Activated CD4-positive, alpha-beta T cell treated with anti-CD3 and anti-CD28 coated beads, Interleukin-2, amount 50 U/mL, for 4 hours (primary cell): ENCODE data around the gene EXOC4.

Experiments used
- DNase-seq, 2 experiments: peaks; one replicate each; pipeline ENCODE4 v3.0.0-alpha.2; 2020

The EXOC4 gene

DNA sequence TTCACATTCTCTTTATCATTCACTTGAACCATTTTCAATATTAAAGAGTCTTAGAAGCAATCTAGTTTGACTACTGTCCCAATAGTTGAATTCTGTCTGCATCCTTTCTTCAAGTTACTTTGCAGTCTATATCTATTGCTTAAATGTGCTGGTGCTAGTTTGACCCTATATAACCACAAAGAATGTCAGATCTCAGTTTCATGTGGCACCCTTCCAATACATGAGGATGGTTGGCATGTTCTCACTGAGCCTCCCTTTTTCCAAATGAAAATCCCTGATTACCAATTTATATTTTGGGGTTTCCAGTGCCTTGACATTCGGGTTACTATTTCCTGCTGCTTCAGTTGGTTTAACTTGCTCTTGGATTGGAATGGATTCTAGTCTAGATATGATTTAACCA, 292.7 kb downstream of the EXOC4 start:
- DNase-seq: no peak

- DNase-seq: no peak
Observed at GRCh38 chr7:133547981-133548380, 295.1 kb downstream of the EXOC4 start.

DNA sequence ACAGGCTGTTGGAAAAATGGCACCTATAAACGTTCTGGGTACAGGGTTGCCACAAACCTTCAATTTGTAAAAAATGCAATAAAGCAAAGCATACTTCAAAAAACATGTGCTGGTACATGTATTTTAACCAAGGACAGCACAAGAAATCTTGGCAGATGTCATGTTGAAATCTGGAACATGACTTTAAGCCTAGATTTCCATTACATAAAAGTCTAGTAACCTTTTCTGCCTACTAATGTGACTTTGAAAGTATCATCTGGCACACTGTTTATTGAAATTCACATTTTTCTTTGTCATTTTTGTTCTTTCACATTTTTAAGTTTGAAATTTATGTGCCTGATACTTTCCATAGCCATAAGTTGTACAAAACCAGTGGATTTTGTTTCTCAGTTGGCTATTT, 296.8 kb downstream of the EXOC4 start:
- DNase-seq: no peak

DNA sequence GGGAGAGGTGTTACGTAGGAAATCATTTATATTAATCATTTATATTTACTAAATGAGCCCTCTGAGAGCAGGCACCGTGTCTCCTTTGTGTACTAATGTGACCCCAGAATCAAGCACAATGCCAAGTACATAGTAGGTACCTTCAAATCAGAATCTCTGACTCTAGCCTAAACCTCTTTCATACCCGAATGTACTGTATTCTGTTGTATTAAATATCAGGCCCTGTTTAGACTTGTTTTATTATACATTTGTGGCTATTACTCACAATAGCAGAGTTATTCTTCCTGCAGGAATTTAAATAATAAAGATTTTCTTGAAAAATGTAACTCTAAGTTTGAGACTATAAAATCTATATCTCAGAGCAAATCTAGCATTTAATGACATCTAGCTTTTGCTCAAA, 297.3 kb downstream of the EXOC4 start:
- DNase-seq: no peak

- no peak for DNase-seq
Observed at GRCh38 chr7:133550811-133551210, 297.9 kb downstream of the EXOC4 start.

- DNase-seq: no peak
Observed at GRCh38 chr7:133551466-133551865, 298.6 kb downstream of the EXOC4 start.

DNA sequence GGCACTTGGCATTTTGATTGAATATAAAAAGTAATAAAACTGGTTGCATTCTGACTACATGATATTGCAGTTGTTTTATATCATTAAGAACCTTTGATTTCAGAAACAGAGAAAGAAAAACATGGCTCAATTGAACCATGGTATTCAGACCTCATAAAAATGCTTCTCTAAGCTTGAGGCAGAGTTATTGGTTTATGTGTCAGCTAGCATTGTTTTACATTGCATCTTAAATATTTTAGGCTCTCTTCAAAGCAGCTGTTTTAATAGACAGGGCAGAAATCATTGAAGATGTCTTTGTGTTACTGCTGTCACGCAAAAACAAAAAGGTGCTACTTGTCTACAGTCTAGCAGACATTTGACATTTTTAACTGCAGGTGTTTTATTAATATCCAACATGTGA, 299.2 kb downstream of the EXOC4 start:
- no peak for DNase-seq

DNA sequence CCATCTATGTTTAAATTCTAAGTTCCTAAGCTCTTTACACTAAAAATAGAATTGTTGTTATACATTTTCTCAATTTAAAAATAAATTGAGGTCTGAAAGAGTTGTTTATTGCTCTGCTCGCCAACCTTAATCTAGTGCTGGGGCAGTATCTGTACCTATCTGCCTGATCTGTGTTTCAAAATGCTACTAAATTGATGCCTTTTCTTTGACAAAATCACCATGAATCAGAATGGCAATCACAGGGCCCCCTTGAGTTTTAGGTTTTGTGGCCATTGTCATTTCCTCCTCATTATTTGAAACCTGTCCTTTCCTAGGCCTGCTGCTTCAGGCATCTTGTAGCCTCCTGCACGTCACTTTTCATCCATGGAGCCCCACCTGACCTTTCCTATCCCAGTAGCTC, 301.5 kb downstream of the EXOC4 start:
- DNase-seq: no peak

DNA sequence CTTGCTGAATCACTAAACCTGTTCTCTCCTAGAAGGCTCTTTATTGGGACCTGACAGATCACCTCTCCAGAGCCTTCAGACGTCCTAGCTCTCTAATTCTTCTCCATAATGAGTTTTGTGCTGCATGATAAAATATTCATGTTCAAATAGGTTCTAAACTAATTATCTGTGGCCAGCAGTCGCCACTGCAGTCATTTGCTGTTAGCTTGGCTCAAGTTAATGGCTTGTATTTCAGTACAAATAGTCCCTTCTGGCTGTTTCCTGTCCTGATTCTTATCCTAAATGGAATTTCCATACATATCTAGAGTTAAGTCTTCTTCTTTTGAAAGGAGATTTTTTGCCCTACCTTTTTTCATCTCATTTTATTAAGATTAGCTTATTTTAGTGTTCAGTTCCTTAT, 303.2 kb downstream of the EXOC4 start:
- no peak for DNase-seq

- no peak for DNase-seq
Observed at GRCh38 chr7:133556553-133556952, 303.7 kb downstream of the EXOC4 start.

DNA sequence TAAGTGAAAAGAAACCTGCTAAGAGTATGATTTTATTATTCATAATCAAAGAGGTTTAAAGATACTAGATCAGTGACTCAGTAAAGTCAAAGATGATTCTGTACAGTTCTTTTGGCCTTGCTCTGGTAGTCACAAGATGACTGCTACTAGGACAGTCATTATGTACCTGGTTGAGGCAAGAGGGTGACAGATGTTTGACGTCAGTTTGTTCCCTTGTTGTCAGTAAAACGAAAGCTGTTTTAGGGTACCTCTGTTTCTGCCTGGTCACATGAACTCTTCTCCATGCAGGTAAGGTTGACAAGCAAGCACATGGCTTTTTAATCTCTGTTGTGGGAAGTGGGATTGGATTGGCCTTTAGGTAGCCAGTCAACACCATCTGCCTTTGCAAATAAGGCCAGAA, 308.0 kb downstream of the EXOC4 start:
- DNase-seq: no peak

DNA sequence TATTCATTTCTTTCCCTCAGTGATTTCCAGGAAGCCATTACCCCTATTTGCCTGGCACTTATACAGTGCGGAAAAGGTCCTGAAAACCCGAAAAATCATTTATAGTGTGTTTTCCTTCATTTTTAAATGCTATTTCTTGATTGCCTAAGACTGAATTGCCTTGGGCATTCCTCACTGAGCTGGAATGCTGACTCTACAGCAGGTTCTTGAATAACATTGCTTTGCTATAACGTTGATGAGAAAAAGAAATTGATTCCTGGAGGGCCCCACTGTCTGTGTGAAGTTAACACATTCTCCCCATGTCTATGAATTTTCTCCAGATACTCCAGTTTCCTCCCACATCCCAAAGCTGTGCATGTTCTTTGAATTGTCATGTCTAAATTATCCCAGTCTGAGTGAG, 308.5 kb downstream of the EXOC4 start:
- DNase-seq: no peak

GRCh38 chr7:133562621-133563020, 309.7 kb downstream of the EXOC4 start:
- no peak for DNase-seq

- DNase-seq: no peak
Observed at GRCh38 chr7:133563251-133563650, 310.4 kb downstream of the EXOC4 start.

- DNase-seq: no peak
Observed at GRCh38 chr7:133564484-133564883, 311.6 kb downstream of the EXOC4 start.

DNA sequence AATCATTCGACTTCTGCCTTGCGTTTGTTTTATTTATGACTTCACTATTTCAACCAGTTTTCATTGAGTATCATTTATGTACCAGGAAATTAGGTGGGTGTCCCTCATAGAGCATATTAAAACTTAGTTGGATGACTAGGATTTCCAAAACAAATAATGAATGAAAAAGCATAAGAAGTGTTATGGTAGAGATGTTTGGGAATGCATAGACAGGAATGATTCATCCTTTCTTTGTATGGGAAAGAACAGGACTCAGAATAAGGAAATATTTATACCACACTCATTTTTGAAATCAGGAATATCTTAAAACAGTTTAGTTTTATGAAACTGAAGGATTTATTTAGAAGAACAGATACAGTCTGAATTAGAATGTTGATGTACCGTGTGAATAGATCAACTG, 315.7 kb downstream of the EXOC4 start:
- DNase-seq: no peak

DNA sequence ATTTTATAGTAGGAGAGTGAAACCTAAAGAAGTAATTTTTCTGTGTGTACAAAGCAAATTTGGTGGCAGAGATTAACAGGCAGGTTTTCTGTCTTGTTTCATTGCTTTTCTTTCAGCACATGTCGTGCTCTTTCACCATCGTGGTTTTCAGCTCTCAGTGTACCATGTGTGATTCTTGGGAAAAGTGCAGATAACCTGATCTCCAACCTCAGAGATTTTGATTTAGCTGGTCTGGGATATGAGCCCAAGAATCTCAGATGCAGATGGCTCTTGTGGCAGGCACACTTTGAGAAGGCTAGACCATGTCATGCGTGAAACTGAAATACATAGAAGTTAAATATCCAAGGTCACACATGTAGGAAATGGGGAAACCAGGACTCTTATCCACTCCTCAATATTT, 317.4 kb downstream of the EXOC4 start:
- DNase-seq: no peak

DNA sequence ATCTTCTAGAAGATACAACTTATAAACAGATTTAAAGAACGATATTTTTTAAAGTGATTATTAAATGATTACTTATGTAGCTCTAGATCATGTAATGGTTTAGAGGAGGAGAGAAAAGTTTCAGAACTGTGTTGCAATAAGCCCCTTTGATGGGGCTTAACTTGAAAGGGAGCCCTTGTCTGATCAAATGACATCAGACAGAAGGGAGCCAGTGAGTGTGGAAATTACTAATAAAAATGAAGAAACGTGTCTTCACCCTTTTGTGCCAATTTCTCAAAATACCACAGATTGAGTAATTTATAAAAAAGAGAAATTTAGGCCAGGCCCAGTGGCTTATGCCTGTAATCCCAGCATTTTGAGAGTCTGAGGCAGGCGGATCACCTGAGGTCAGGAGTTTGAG, 318.2 kb downstream of the EXOC4 start:
- no peak for DNase-seq

GRCh38 chr7:133572087-133572486, 319.2 kb downstream of the EXOC4 start:
- no peak for DNase-seq

- DNase-seq: no peak
Observed at GRCh38 chr7:133572843-133573242, 320.0 kb downstream of the EXOC4 start.

- no peak for DNase-seq
Observed at GRCh38 chr7:133573554-133574265, 320.8 kb downstream of the EXOC4 start.

DNA sequence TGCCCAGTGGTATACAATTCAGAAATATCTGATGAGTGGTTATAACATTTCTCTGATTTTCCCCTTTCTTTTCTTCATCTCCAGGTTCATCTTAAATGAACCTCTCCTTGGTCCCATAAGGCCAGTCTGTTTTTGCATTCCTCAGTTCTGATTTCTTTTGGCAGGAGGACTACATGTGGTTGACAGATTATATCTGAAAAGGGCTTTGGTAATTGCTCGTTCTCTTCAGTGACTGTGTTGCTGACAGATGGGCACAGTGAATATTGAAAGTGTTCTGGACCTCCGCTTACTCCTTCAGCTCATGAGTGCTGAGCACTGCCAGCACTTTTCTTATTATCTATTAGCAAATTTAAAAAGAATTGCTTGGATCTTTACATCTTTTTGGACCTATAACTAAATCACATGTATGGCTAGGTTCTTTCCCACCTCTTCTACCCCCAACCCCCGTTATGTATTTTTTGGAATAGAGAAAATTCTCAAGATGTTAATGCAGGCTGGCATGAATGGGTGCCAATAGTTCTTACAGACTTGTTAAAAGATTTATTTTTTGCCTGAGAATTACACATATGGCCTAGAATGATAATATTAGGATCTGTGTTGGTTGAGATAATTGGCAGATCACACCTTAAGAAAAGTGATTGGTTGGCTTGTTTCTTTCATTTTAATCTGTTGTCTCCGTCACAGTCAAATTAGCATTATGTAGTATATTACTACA, 323.0 kb downstream of the EXOC4 start:
- no peak for DNase-seq

DNA sequence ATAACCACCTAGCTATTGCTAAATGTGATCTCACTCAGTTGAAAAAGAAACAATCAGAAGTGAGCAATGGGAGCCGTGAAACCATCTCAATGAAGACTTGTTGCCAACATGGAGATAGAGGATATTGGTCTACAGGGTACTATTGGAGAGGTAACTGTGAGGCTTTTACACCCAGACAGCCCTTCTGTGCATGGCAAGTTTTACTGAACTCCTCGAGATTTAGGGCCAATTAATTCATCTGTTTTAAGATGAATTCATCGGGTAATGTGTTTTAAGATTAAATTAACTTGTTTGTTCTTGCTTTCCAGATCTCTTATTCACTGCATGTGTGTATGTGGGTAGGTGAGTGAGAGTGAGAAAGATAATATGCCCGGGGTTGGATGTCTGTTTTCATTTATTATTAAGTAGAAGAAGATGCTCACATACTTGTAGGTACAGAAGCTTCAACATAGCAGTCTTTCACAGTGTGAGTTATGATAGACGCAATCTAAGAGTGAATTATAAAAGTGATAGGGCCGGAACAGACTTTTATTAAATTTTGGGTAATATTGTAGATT, 323.8 kb downstream of the EXOC4 start:
- no peak for DNase-seq

DNA sequence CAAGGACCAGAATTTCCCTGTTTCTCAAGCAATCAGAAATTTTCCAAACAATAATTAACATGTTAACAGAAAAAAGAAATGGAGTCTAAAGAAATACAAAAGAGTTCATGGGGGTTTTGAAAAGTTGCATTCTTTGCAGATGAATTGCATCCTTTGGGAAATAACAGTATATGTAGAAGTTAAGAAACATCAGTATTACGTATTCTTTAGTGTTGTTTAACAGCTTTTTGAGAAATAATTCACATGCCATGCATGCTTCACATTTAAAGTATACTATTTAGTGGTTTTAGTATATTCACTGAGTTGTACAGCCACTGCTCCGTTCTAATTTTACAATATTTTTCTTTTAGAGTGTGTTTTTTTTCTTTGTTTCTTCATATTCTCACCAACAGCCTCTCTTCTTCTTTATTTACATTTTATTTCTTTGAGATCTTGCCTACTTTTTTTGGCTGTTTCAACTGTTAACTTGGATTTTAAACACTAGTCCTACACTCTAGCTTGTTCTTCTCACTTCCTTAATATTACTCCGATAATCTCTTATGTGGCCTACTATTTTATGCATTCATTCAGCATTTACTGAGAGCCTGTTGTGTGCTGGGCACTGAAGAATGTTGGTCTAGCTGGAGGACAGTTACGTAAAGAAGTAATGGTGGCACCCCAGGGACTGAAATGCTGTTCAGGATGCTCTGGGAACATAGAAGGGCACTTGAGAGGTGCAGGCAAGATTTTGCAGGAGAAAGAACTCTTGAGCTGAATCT, 330.1 kb downstream of the EXOC4 start:
- DNase-seq: no peak
